Fibroblast of skin of right quadriceps (primary cell): ENCODE results near the gene CTNNB1.

ENCODE experiments used
- DNase-seq: peaks from one replicate; pipeline ENCODE4 v3.0.0-alpha.2; 2013

CTNNB1 gene

DNA sequence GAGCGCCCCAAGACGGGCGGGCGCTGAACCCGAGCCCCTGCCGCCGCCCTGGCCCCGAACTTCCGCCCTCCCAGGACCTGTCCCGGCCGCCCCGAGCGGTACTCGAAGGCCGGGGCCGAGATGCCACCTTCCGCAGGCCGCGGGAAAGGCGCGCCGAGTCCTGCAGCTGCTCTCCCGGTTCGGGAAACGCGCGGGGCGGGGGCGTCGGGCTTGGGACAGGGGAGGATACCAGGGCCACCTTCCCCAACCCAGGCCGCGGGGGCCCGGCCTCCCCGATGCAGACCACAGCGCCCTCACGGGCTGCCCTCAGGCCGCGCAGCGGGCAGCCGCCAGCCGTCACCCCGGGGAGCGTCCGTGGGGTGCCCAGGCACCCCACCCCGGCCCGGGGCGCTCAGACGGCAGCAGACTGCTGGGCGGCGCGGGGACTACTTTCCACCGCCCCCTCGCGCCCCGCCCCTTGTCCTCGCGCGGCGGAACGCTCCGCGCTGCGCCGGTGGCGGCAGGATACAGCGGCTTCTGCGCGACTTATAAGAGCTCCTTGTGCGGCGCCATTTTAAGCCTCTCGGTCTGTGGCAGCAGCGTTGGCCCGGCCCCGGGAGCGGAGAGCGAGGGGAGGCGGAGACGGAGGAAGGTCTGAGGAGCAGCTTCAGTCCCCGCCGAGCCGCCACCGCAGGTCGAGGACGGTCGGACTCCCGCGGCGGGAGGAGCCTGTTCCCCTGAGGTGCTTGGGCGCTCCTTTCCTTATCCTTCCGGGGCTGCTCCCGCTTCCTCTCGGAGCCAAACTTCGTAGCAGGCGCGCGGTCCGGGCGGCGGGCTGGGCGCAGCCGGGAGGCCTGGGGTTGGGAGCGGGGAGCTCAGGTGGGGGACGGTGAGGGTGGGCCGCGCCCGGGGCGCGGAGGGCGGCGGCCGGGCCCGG is at the start of gene CTNNB1:
Gene CTNNB1, plus strand, starts transcription at position 556 of the 916 bp plus-strand sequence. CDS start 24,564 bp downstream, outside the sequence.
- peak; percentile 97 for DNase-seq

DNA sequence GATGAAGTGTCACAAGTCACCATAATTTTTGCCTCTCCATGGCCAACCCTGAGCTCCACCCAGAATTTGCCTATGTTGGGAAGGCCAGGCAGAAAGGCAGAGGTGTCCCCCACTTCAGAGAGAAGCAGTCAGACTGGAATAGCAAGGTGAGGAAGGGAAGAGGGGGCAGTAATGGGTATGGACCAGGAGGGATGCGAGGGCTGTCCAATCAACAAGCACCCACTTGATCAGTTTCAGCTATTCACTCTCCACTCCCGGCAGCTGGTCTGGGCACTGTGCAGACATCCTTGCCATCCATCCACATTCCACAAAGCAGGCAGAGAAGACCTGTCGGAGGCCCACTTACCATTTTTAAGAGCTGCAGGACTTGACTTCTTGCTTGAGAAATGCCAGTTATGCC is 43.5 kb upstream of the CTNNB1 start:
- no peak for DNase-seq

DNA sequence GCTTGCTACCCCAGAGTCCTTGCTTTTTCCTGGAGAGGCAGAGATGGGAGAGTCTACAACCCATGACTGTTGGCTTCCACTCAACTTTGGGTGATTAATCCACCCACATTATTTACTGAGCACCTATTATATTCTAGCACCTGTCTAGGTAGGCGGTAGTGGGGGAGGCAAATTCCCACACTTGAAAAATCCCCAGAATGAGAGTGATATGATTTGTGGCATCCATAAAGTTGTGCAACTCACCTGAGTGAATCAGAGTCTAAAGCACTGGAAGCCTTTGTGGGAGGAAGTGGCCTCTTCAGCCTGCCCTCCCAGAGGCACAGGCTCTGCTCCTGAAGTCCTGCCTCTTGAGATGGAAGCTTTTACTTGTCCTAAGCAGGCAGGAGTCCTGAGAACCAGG is 40.4 kb upstream of the CTNNB1 start:
- no peak for DNase-seq

DNA sequence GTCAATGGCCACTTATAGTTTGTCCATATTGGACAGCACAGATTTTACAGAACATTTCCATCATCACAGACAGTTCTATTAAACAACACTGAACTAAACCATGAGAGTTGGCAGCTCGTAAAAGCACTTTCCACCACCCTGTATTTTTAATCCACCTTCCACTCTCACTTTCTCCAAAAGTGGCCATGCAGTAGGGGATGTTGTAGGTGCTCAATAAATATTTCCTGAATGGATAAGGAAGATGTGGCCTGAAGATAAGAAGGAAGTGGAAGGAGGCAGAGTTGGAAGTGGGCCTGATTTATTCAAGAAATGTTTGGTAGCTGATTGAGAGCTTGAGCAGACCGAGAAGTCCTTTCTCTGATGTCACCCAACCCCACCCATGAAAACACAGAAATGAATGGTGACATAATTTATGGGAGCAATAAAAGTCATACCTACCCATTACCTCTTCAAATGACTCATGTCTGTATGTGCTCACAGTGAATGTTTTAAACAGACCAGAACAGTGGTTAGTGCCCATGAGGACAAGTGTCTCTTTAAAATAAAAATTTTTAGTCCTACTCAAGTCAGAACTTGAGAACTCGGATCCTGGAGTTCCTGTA is 39.6 kb upstream of the CTNNB1 start:
- DNase-seq: no peak

DNA sequence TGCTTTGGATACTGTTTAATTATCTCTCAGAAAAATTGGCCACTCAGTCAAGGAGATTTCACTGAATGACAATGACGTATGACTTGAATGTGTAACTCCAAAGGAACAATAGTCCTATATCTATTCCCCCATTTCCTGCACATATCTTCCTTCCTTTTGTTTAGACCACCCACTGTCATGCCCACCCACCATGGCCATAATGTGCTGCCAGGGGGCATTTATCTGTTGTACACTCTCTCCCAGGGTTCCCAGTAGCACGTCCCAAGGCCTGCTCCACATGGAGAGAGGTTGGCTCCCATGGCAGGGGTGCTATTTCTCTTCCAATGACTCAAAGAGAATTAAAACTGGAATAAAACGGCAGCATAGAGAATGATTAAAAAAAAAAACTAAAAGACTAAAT is 36.8 kb upstream of the CTNNB1 start:
- DNase-seq: no peak

DNA sequence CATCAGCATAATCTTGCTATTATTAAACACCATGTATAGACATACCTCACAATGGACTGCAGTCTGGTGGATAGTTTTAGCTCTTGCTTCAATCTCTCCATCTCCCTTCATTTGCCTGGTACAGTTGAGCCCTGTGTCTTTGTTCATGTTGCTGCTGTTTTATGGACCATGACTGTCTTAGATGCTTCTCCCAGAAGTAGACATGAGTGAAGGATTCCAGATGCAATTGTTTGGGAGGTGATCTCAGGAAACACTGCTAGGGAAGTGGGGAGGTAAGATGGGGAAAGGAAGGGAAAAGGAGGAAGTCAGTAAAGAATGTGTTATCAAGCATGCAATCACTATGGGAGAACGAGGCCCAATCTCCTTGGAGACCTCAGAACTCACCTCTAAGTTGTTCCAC is 36.3 kb upstream of the CTNNB1 start:
- DNase-seq: no peak

DNA sequence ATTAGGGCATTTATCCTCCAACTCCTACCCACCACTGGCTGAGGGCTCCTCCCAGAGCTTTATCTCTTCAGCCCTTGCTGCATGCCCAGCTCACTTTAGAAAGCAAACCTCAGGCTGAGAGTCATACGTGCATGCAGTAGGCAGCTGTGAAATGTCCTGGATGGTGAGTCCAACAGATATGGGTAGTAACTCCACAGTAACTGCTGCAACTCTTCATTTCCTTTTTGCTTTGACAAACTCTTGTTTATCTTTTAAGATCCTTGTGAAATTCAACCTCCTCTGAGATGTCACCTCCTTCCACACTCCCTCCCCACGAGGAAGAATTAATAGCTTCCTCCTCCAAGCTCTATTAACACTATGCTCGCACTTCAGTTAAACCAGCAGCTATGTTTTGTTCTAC is 35.9 kb upstream of the CTNNB1 start:
- no peak for DNase-seq

DNA sequence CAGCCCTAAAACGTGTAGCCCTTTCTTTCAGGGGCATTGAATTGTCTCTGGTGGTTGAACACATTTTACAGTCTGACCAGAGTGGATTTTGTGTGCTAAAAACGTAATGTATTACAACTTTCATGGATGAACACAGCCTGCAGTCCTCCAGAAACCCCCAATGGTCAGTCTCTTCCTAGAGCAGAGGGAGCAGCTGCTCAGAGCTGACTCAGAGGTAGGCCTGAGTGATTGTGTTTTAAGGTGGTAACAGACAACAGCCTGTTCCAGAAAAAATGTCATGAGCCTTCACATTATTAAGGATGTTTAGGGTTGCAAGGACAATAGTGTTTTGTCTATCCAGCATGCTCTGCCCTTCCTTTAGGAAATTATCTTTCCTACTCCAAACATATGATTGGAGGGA is 34.5 kb upstream of the CTNNB1 start:
- no peak for DNase-seq

DNA sequence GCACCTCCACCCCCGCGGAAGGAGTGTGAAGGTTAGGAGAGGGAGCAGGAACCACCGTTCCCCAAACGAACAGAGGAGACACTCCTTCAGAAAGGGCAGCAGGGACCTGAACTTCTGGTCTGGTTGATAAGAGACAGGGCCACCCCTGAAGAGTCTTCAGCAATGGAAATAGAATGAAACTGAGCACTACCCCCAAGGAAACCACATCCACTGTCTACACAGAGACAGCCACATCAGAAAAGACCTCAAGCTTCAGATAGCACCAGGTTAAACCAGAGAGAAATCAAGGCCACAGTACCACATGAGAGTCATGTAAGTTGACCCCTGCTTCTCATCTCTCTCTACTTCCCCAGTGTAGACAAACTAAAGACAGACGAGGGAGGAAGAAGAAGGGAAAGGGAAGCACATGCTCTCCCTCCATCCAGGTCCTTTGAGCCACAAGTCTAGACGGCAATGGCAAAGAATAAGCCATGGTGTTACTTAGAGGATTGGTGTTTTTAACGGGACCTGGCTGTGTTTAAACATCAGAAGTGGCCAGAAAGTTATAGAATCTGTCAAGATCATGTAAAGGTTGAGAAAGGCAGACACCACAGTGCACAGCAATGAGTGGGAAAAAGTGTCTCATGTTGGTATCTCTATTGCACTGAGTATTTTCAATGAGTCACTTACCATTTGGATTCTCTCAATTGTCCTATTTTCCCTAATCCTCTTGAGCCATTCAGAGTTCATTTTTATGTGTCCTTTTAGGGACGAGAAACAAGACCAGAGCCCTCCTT is 31.4 kb upstream of the CTNNB1 start:
- DNase-seq: no peak

DNA sequence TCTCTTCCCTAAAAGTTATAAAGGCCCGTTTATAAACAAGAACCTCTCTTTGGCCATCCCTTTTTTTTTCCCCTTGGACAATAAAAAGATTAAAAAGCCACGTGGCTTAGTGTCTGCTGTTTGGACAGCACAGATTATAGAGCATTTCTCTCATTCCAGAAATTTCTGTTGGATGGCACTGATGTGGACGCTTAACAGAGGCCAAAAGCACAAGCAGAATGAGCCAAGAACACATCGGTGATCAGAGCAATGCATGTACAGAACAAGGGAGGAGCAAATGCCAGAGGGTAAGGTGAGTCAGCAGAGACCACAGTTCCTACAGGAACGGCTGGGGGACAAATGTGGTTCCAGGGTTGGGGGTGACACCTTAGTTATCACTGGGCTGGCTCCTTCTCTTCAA is 30.3 kb upstream of the CTNNB1 start:
- DNase-seq: no peak

DNA sequence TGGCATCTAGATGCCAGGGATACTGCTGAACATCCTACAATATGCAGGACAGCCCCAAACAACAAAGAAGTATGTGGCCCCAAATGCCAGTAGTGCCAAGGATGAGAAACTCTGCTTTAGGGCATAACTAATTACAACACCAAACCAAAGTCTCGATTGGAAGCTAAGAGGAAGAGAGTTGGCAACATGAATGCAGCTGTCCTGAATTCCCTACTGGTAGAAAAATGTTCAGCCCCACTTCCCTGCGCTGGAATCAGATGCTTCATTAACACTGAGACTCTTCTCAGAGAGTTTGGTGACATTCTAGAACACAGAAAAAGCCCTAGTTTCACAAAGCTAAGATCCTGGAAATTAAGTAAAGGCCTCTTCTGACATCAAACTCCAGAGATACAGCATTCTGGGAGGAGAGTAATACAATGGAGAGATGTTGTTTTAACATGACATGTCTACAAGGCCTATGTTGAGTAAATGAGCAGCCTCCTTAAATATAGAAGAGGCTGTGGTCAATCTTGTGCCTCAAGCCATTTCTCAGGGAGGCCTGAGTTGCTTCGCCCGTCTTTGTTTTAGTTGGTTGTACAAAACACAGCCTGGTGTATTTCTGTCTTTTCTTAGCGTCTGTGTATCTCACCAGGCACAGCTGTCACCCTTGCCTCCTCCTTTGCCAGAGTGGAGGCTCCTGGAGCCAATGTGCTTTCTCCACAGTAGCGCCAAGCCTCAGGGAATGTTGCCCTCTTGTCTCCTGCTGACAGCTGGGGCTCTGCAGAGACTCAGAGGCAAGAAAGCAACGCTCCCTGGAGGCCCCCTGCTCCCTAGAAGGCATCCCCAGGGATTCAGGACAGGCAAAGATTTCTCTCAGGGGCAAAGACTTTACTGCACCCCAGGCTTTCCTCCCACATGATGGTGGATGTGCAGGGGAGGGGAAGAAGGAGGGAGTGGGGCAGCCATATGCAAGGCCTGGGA is 25.1 kb upstream of the CTNNB1 start:
- DNase-seq: no peak

DNA sequence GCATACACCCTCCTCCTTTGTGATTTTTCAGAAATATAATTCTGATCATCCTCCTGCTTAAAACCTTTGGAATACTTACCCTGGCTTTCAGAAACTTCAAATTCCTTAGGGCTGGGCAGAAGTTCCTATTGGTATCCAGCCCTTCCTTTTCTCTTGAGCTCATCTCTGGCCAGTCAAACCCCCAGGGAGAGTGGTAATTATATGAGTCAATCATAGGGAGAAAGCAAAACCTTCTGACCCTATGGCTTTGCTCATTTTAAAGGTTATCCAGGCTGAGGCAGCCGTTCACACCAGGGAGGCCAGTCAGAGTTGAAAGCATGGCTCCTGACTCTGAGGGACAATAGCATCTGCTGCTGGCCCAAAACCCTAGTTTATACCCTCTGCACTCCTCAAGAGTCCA is 23.9 kb upstream of the CTNNB1 start:
- no peak for DNase-seq

DNA sequence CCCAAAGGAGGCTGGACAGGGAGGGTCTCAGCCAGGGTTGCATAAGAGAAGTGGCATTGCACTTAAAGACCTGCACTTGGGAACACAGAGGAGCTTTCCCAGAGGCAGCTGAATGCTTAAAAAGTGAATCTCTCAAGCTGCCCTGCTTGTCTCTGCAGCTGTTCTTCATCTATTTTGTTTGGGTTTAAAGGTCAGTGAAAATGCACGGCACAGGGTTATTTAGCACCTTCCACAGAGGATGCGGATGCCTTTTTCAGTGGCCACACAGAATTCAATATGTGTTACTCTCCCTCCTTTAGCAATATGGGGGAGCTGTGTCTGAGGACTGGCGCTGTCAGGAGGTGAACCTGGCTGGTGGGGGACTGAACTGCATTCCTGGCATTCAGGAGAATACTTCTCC is 22.7 kb upstream of the CTNNB1 start:
- DNase-seq: no peak

DNA sequence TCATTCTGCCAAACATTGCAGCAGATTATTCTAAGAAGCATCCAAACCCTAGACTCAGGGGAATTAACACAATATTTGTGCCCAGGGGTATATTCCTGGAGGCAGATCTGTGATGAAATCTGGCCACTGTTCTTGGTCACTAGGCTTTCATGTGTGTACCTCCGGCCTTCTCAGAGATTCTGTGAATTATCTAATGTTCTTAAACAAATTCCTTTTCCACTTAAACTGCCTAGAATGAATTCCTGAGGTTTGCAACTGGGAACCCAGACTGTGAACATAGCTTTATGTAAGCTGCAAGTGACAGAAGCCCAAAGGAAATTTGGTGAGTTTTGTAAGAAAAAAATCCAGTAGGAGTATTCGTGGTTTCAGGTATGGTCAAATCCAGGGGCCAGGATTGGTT is 20.7 kb upstream of the CTNNB1 start:
- DNase-seq: no peak

DNA sequence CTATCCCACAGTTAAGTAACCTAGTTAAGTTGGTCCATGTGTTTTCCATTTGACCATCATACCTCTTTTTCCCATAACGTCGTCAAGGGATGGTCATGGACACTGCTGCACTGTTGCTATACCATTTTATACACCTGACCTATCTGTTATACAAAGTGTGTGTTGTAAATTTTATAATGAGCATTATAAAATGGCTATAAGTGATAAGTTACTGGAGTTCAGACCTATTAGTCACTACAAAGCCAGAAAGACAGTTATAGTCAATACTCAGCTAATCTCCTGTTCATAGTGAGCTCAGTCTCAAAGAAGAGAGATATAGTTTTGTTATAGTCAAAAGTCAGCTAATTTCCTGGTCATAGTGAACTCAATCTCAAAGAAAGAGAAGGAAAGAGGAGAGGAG is 18.9 kb upstream of the CTNNB1 start:
- no peak for DNase-seq

DNA sequence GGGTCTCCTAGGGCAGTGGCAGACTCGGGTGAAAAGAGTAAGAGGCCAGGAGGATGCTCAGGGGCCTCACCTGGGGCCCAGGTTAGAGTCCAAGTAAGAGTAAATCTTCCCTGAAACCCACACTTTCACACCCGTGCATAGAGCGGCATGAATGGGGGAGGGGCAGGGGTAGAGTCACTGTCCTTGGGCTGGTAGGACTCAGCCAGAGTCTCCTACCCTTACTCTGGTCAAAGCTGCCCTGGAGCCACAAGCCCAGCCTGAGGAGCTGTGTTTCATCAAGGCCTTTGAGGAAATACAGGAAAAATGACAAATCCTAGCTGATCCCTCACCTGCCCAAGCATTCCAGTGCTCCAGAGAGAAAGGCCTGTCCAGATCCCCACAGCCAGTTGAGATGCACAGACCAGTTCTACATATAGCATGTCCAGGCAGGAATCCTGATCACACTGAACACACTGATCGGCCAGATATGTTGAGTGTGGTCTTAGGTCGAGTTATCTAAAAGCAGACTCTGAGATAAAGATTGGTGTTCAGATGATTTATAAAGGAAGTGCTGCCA is 16.7 kb upstream of the CTNNB1 start:
- DNase-seq: no peak

DNA sequence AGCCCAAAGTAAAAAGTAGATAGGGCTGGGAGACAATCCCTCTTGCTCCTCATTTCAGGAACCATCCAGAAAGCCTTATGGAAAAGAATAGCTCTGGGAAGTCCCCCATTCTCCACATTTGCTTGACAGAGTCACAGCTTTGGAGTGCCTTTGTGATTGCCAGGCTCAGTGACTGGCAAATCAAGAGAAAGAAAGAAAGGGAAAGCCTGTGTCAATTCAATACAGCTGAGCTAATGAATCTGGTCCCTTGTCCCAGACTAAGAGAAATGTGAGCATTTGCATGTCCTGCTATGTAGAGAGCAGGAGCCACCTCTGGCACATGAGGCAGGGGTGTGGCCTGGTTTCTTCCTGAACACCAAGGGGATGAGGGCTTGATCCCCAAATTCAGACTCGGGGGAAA is 14.9 kb upstream of the CTNNB1 start:
- DNase-seq: no peak

DNA sequence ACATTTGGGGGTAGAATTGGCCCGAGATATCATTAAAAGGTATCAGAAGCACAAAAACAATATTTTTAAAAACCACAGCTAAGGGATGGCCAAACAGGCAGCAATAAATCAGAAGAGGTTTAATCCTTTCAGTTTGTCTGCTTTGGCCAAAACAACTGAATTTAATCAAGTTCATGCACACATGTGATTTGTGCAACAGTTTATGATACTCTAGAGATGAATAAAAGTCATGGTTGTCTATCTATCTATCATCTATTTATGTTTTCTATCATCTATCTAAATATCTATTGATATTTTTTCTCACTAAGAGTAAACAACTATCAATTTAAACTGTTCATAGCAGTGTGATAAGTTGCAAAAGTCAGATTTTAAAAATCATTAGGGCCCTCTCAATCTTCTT is 13.0 kb upstream of the CTNNB1 start:
- DNase-seq: no peak

DNA sequence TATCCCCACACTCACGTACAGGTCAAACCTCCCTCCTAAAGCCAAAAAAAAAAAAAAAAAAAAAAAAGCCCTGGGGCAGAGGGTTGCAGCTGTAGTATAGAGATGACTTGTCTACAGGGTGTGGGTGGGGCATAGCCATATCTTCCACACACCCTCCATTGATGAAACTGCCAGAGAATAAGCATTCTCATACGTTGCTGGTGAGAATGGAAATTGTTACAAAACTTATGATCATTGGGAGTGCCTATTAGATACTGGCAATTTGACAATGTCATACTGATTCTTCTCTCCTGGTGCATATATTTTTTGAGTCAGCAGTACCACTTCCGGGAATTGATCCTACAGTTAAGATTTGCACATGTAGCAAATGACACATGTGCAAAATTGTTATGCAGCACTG is 11.0 kb upstream of the CTNNB1 start:
- no peak for DNase-seq

DNA sequence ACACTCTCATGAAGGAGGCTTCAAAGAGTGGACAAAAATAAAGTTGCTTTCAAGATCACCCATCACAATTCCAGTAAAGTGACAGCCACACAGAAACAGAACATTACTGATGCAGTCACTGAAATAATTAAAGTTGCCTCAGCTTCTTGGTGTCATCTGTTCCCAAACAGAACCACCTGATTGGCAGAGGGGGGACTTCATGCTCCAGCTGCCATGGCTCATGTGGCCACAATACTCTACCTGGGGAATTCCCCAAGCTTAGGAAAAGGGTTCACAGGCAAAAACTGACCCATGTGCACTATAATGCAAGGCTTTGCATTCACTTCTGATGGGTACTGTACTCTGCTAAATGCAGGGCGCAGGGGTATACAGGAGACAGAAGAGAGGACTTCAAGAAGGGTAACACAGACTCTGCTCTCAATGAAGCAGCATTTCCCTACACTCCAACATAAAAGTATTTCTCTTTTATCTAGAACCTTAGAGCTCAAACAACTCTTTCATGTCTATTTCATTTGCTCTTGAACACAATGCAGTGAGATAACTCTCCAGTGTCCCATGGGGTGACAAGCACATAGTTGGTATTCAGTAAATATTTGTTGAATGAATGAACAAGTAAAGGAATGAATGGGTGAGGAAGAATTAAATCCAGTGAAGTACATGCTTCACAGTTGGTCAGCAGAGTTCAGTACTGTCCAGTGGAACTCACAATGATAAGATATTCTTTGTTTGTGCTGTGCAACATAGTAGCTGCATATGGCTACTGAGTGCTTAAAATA is 8.6 kb upstream of the CTNNB1 start:
- DNase-seq: no peak

DNA sequence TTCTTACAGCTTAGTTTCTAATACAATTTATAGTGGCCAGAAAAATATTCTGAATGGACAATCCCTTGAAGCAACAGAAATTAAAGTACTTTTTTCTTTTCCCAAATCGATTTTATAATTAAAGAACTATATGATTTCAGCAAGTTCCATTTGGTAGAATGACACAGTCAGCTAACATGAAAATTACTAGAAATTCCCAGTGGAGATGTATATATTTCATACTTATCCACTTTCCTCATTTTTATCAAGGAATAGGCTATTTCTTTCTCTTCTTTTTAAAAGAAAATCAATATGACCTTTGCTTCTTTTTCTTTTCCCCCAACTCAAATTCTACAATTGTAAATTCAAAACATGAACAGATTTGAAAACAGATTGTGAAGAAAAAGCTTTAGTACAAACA is 6.4 kb upstream of the CTNNB1 start:
- no peak for DNase-seq
